ENCODE measurements around the gene ANO7. TPM values are rescaled to one million over a fixed set of nuclear protein-coding genes. Genes with fewer than 3 reads are reported as not detected.

The ANO7 gene
- total RNA-seq, 1 experiment from 2014 or later = 5.2 TPM

DNA sequence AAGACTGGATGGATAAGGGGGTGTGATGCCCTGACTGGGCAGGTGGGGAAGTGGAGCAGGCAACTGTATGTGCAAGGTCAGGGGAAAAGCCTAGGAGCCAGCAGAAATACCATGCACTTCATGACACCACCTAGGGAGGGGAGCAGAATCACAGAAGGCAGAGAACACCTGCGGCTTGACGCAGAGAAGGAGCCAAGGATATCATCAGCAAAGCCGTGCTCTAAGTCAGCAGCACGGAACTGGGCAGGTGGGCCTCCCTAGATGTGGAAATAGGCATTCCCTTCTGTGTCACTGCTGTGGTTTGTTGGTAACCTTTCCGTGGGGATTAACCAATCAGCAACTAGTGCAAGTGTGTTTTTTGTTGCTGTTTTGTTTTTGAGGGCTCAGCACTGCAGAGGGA lies 85.7 kb downstream of the ANO7 start:
- no peak overlapping the region for H2BK120ac ChIP-seq (ENCODE audit: low read depth, low read length, poor library complexity, severe bottlenecking)
- no peak overlapping the region for H3K4ac ChIP-seq (ENCODE audit: low read depth, low read length)
- TF ChIP-seq, protein P1, sequence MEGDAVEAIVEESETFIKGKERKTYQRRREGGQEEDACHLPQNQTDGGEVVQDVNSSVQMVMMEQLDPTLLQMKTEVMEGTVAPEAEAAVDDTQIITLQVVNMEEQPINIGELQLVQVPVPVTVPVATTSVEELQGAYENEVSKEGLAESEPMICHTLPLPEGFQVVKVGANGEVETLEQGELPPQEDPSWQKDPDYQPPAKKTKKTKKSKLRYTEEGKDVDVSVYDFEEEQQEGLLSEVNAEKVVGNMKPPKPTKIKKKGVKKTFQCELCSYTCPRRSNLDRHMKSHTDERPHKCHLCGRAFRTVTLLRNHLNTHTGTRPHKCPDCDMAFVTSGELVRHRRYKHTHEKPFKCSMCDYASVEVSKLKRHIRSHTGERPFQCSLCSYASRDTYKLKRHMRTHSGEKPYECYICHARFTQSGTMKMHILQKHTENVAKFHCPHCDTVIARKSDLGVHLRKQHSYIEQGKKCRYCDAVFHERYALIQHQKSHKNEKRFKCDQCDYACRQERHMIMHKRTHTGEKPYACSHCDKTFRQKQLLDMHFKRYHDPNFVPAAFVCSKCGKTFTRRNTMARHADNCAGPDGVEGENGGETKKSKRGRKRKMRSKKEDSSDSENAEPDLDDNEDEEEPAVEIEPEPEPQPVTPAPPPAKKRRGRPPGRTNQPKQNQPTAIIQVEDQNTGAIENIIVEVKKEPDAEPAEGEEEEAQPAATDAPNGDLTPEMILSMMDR (conservative IDR thresholded peaks at IDR 0.05) = no peak
- H4K8ac ChIP-seq (replicated peaks; ENCODE audit: insufficient read length, low read depth, low read length) = no peak overlapping the region
- no peak overlapping the region for H2BK20ac ChIP-seq (ENCODE audit: low read depth, low read length, poor library complexity, severe bottlenecking)
- no peak overlapping the region for H3K18ac ChIP-seq (ENCODE audit: insufficient read length, low read depth, low read length)
- Mint-ChIP-seq H3K27ac (no peak overlapping the region), H3K4me3 (peak overlapping the region; percentile 1 to 82; a peak in 3 of 5 replicates), H3K9me3 (no peaks in the 10 kb centered on the region; a peak in 1 of 5 replicates), H3K36me3 (ENCODE audit: insufficient read depth in 1 of 3, low read depth in 3 of 3) (peaks cover 0 to 1% (median 0%) of the 10 kb centered on the region in 3 experiments; a peak in 3 of 7 replicates), H3K27me3 (ENCODE audit: low read depth) (no peaks in the 10 kb centered on the region), H3K4me1 (peaks cover 23 to 32% of the 10 kb centered on the region in 2 experiments)
- peak; percentile 40 for DNase-seq
- H4K5ac ChIP-seq (ENCODE audit: insufficient read length, low read depth, low read length) = no peak overlapping the region
- no peaks in the 10 kb centered on the region for H3K9me3 ChIP-seq (ENCODE audit: control insufficient read depth, low read depth, low read length)
- peaks cover 6% of the 10 kb centered on the region for H3K23me2 ChIP-seq (ENCODE audit: insufficient read length, low read depth, low read length, poor library complexity, severe bottlenecking)
- H3K23ac ChIP-seq (ENCODE audit: insufficient read length, low read depth, low read length) = no peak overlapping the region
- H3K79me2 ChIP-seq (ENCODE audit: insufficient read depth, low read length) = peaks cover 15% of the 10 kb centered on the region; the same call in 1 of the 2 replicates
- no peak overlapping the region for H3K14ac ChIP-seq (ENCODE audit: insufficient read depth, low read length)
- no peak overlapping the region for H2AFZ ChIP-seq (ENCODE audit: low read length)
- no peak overlapping the region for H2BK5ac ChIP-seq (ENCODE audit: insufficient read length, low read length)
- no peak overlapping the region for H3K56ac ChIP-seq (ENCODE audit: insufficient read length, low read depth, low read length)
- H2AK5ac ChIP-seq (ENCODE audit: insufficient read length, low read length) = no peak overlapping the region
- H4K91ac ChIP-seq (ENCODE audit: insufficient read length, low read depth, low read length) = no peak overlapping the region
- H3K4me2 ChIP-seq (ENCODE audit: insufficient read depth, insufficient read length, low read length) = no peak overlapping the region
- WGBS (ENCODE audit: extremely low coverage, insufficient read length, low lambda C conversion rate) = no CpG with 5 or more reads among the region's 5 CpGs
- no peaks in the 10 kb centered on the region; the same call in 1 of the 2 replicates for H3K4me1 ChIP-seq (ENCODE audit: insufficient read depth, low read length)
- H3K9ac ChIP-seq (ENCODE audit: extremely low read depth, insufficient read length, low read length) = no peak overlapping the region
- no peak overlapping the region for H3K27ac ChIP-seq (ENCODE audit: insufficient read length, low read depth, low read length)
- no peak overlapping the region for H3T11ph ChIP-seq (ENCODE audit: low read length)
- H2BK15ac ChIP-seq (ENCODE audit: low read depth, low read length) = no peak overlapping the region
- H3K79me1 ChIP-seq (ENCODE audit: insufficient read depth, low read depth, low read length, poor library complexity, severe bottlenecking) = peaks cover 15% of the 10 kb centered on the region
- no peak overlapping the region for H2BK12ac ChIP-seq (ENCODE audit: insufficient read length, low read depth, low read length)
- no peaks in the 10 kb centered on the region for H3K27me3 ChIP-seq (ENCODE audit: insufficient read depth, low read length)
- H4K20me1 ChIP-seq (ENCODE audit: control insufficient read depth, insufficient read depth, insufficient read length) = peaks cover 2% of the 10 kb centered on the region

Other genes starting within 250 kb of the ANO7 start
- gene SNED1, start 190.1 kb upstream of the ANO7 start, total RNA-seq (2021) = 1.8 and 2.5 TPM in 2 replicates
- 35.0 and 36.6 TPM in 2 replicates for gene MTERF4, start 86.4 kb upstream of the ANO7 start, total RNA-seq (2021)
- 66.1 and 68.0 TPM in 2 replicates for gene PASK, start 39.2 kb upstream of the ANO7 start, total RNA-seq (2021)
- gene PPP1R7, start 38.2 kb upstream of the ANO7 start, total RNA-seq (2021) = 60.2 and 60.4 TPM in 2 replicates
- gene HDLBP, start 127.0 kb downstream of the ANO7 start, total RNA-seq (2021) = 340 and 364 TPM in 2 replicates
- 385 and 399 TPM in 2 replicates for gene SEPTIN2, start 127.2 kb downstream of the ANO7 start, total RNA-seq (2021)
- gene FARP2, start 167.6 kb downstream of the ANO7 start, total RNA-seq (2021) = 31.0 and 33.9 TPM in 2 replicates